ENCODE measurements around the gene TOMM20. TPM values are rescaled to one million over a fixed set of nuclear protein-coding genes. Genes with fewer than 3 reads are reported as not detected.

TOMM20 gene
- total and polyA plus RNA-seq, 3 donors from 2014 or later, result 74.7 to 113 (median 80.6) TPM

DNA sequence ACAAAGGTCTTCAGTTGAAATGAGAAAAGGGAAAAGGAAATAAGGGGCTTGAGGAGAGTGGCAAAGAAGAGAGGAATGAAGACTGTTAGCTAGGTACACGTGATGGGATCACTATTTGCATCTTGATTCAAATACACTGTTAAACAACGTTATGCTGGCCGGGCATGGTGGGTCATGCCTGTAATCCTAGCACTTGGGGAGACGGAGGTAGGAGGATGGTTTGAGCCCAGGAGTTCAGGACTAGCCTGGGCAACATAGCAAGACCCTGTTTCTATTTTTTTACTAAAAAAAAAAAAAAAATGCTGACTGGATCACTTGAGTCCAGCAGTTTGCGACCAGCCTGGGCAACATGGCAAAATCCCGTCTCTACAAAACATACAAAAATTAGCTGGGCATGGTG lies 30.0 kb upstream of the TOMM20 start:
- intact Hi-C loops (cut with DNase I; ENCODE audit: low total_unique reads), result no loop called here
- Histone ChIP-seq H3K4me3 (no peak overlapping the region), H3K4me1 (no peaks in the 10 kb centered on the region), H3K27me3 (no peaks in the 10 kb centered on the region), H3K9me3 (no peaks in the 10 kb centered on the region), H3K27ac (no peak overlapping the region), H3K36me3 (ENCODE audit: low read depth, missing control alignments) (no peaks in the 10 kb centered on the region)
- WGBS, 2 donors, result 90 to 92% methylated on average over 6 of the region's 6 CpGs
- no peak for DNase-seq
- TF ChIP-seq, protein P1, sequence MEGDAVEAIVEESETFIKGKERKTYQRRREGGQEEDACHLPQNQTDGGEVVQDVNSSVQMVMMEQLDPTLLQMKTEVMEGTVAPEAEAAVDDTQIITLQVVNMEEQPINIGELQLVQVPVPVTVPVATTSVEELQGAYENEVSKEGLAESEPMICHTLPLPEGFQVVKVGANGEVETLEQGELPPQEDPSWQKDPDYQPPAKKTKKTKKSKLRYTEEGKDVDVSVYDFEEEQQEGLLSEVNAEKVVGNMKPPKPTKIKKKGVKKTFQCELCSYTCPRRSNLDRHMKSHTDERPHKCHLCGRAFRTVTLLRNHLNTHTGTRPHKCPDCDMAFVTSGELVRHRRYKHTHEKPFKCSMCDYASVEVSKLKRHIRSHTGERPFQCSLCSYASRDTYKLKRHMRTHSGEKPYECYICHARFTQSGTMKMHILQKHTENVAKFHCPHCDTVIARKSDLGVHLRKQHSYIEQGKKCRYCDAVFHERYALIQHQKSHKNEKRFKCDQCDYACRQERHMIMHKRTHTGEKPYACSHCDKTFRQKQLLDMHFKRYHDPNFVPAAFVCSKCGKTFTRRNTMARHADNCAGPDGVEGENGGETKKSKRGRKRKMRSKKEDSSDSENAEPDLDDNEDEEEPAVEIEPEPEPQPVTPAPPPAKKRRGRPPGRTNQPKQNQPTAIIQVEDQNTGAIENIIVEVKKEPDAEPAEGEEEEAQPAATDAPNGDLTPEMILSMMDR (IDR thresholded peaks at IDR 0.05), result no peak
- TF ChIP-seq POLR2A (IDR thresholded peaks at IDR 0.05), result no peak

DNA sequence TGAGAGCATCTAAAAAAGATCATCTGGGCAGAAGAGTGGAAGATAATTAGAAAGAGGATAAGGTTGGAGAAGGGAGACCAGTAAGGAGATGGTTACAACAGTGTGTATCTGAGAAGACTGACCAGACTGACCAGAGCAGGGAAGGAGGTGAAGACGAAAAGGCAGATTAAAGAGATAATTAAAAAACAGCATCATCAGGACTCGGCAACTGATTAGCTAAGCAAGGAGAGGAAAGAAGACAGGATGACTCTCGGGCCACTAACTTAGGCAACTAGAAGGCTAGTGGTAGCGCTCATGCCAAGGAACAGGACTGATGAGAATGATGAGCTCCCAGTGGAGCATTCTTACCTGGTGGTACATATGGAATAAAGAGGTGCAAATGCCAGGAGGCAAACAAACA lies 28.5 kb upstream of the TOMM20 start:
- H3K9me3 ChIP-seq, result no peaks in the 10 kb centered on the region
- H3K27me3 ChIP-seq, result no peaks in the 10 kb centered on the region
- H3K36me3 ChIP-seq (ENCODE audit: low read depth, missing control alignments), result no peaks in the 10 kb centered on the region
- 89 to 91% methylated on average over 4 of the region's 4 CpGs for WGBS, 2 donors
- no peak overlapping the region for H3K4me3 ChIP-seq
- TF ChIP-seq, protein P1 (IDR thresholded peaks at IDR 0.05), result no peak
- TF ChIP-seq POLR2A (IDR thresholded peaks at IDR 0.05), result no peak
- intact Hi-C loops (cut with DNase I; ENCODE audit: low total_unique reads), result no loop called here
- H3K27ac ChIP-seq, result no peak overlapping the region
- no peaks in the 10 kb centered on the region for H3K4me1 ChIP-seq
- DNase-seq, result no peak

DNA sequence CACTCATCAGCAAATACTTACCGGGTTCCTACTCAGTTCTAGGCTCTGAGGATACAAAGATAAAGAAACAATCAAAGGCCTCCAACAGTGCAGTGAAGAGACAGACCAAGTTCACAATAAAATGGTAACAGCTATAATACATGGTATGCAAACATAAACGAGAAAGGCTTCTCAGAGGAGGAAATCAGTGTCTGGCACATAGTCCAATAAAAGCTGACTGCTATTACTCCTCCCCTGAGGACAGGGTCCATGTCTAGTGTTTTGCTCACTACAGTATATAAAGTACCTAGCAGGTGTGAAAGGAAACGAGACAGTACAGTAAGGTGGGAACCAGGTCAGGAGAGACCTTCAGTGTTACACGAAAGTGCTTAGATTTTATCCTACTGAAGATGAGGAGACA lies 28.1 kb upstream of the TOMM20 start:
- 74 to 82% methylated on average over 4 of the region's 4 CpGs for WGBS, 2 donors
- no peak overlapping the region for H3K4me3 ChIP-seq

DNA sequence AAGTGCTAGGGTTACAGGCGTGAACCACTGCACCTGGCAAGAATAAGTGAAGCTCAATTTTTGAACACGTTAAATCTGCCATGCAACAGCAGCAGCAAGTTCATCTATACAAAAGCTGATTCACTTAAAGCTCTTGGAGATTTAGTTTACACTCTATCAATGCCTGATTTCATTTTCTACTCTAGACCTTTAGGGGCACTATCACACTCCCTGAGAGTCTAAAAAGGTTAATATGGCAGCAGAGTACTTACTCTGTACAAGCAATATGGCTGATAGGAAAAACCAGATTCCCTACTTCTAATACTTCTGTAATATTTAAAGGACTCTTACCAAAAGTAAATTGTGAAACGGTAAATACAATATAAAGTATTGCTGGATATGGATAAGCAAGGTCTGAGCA lies 27.6 kb upstream of the TOMM20 start:
- H3K27me3 ChIP-seq, result no peaks in the 10 kb centered on the region
- 93 to 98% methylated on average over 3 of the region's 3 CpGs for WGBS, 2 donors
- H3K4me1 ChIP-seq, result no peaks in the 10 kb centered on the region
- no peaks in the 10 kb centered on the region for H3K9me3 ChIP-seq
- intact Hi-C loops (cut with DNase I; ENCODE audit: low total_unique reads), result no loop called here
- no peaks in the 10 kb centered on the region for H3K36me3 ChIP-seq (ENCODE audit: low read depth, missing control alignments)
- no peak overlapping the region for H3K4me3 ChIP-seq
- H3K27ac ChIP-seq, result no peak overlapping the region
- DNase-seq, result no peak
- TF ChIP-seq, protein P1 (IDR thresholded peaks at IDR 0.05), result no peak
- TF ChIP-seq POLR2A (IDR thresholded peaks at IDR 0.05), result no peak

More for the DNA sequence above, 28.1 kb upstream of the TOMM20 start:
- Histone ChIP-seq H3K27me3 (no peaks in the 10 kb centered on the region), H3K4me1 (no peaks in the 10 kb centered on the region), H3K36me3 (ENCODE audit: low read depth, missing control alignments) (no peaks in the 10 kb centered on the region), H3K27ac (no peak overlapping the region), H3K9me3 (no peaks in the 10 kb centered on the region)
- no peak for DNase-seq
- no peak for TF ChIP-seq POLR2A (IDR thresholded peaks at IDR 0.05)
- TF ChIP-seq, protein P1 (IDR thresholded peaks at IDR 0.05), result no peak
- intact Hi-C loops (cut with DNase I; ENCODE audit: low total_unique reads), result no loop called here

DNA sequence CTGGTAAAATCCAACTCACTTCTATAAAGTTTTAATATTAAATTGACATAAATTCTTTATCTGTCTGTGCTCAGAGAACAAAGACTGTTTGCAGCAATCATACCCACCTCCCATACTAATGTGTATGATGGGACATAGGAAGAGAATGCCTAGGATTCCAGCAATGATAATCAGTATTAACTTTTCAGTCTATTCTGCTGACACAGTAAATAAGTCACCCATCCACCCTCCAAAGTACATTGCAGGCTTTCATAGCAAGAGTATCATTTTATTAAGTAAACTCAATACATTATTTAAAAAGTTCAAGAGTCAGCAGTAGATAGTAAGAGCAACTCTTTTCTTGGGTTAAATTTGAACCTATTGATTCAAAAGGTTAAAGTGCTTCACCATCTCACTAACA lies 23.6 kb upstream of the TOMM20 start:
- no peaks in the 10 kb centered on the region for H3K4me1 ChIP-seq
- no peaks in the 10 kb centered on the region for H3K9me3 ChIP-seq
- intact Hi-C loops (cut with DNase I; ENCODE audit: low total_unique reads), result no loop called here
- DNase-seq, result no peak
- H3K36me3 ChIP-seq (ENCODE audit: low read depth, missing control alignments), result no peaks in the 10 kb centered on the region
- TF ChIP-seq POLR2A (IDR thresholded peaks at IDR 0.05), result no peak
- TF ChIP-seq, protein P1 (IDR thresholded peaks at IDR 0.05), result no peak
- no peak overlapping the region for H3K27ac ChIP-seq
- H3K27me3 ChIP-seq, result no peaks in the 10 kb centered on the region
- H3K4me3 ChIP-seq, result no peak overlapping the region

Measured in testis (tissue), 3 donors.